ENCODE data around the gene ZC3H18.
"Not testable (repeated sequence)": the region's sequence is repeated elsewhere in the genome, so short reads cannot be mapped to it uniquely, and the experiment has no call there.

ZC3H18 gene

DNA sequence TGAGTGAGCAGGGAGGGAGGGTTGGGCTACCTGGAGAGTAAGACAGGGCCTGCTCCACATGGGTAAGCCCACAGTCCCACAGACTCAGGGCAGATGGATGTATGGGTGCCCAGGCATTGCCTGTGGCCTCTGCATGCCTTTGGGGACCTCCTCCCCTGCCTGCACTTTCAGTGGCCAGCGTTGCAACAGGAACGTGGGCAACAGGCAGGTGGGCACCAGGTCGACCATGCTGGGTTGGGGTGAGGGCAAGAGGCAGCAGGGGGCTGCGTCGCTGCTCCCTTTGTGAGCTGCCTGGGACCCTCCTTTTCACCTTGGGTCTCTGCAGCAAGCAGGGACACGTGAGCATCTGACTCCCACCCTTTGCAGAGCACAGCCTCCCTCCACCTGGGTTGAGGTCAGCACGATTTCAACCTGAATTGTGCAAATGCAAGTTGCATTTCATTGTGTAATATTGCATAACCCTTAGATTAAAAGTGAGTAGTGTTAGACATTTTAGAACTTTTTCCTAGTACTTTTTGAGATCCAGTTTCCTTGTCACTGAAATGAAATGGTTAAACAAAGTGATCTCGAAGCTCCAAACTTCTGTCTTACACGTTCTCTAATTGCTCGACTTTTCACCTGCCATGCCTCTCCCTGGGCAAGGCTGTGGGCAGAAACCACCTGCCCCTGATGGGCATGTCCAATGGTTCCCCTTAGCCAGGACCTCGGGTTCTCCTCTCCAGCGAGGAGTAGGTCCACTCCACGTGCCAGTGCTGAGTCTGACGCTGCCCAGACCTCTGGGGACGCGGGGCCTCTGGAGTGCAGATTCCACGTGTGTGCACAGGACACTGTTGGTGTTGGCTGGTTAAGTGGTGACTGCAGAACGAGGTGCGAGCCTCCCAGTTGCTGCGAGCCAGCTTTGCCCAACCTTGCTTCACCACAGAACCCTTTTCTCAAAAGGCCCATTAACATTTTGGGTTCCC, 35.3 kb downstream of the ZC3H18 start:
- no peak for DNase-seq

GRCh38 chr16:88606148-88606757, 36.0 kb downstream of the ZC3H18 start:
- DNase-seq, result peak in 1 of 14 donors; percentile 86

DNA sequence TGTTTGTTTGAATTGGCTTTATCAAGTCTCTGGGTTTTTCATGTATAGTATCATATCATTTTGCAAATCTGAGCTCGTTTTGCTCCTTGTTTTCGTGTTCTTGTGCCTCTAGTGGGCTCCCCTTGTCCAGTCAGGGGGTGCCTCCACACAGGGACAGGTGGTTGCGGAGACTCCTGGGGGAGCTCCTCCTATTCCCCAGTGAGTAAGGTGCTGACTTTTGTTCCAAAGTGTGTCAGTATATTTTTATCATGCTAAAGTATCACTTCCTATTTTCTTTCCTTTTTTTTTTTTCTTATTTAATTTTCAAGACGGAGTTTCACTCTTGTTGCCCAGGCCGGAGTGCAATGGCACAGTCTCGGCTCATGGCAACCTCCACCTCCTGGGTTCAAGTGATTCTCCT, 37.9 kb downstream of the ZC3H18 start:
- no peak for DNase-seq

GRCh38 chr16:88609426-88609825, 39.2 kb downstream of the ZC3H18 start:
- DNase-seq, result not testable (repeated sequence)

DNA sequence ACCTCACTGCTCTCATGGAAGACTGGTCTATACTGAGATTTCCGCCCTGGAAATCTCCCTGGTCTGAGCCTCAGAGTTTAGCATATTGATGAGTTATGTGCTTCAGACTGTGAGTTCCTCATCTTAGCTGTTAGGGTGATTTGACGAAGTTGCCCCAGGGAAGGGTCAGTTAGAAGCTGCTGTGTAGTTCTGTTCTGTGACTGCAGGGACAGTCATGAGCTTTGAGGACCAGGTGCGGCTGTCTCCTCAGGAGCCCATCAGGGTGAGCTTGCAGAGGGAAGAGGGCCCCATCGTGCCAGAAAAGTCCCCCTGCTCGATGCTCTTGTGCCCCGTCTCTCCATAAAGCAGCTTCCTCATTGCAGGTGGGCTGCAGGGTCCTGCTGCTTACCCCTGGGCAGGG, 39.9 kb downstream of the ZC3H18 start:
- DNase-seq, result no peak

DNA sequence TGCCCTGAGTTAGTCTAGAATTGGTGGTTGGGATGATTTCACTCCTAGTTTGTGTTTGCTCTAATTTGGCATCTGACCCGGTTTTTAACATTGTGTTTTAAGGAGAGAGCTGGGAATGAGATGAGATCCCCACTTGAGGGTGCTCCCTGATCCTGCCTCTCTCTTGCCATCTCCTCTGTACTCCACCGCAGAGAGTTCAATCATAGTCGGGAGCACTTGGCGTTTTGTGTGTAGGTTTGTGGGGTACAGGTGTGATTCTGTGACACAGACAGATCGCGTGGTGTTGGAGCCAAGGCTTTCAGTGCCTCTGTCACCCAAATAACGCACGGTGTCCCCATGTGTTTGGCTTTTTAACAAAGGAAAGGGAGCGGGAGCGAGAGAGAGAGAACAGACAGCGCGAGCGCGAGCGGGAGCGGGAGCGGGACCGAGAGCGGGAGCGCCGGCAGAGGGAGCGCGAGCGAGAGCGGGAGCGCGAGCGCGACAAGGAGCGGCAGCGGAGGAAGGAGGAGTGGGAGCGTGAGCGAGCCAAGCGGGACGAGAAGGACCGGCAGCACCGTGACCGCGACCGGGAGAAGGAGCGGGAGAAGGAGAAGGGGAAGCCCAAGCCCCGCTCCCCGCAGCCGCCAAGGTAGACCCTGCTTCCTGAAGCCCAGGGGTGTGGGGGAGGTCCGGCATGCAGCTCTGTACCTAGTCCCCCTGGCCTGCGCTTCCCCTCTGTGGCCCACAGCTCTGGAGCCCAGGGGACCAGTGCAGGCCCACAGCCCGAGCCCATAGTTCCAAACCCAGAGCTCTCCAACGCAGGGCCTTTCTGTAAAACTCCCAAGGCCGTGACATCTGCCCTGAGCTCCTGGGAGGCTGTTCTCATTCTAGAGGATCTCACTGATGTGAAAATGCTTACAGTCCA, 41.0 kb downstream of the ZC3H18 start:
- DNase-seq, result peak in 1 of 14 donors; percentile 42

- no peak for DNase-seq
These were observed 43.1 kb downstream of the ZC3H18 start for GRCh38 chr16:88613293-88613692.

DNA sequence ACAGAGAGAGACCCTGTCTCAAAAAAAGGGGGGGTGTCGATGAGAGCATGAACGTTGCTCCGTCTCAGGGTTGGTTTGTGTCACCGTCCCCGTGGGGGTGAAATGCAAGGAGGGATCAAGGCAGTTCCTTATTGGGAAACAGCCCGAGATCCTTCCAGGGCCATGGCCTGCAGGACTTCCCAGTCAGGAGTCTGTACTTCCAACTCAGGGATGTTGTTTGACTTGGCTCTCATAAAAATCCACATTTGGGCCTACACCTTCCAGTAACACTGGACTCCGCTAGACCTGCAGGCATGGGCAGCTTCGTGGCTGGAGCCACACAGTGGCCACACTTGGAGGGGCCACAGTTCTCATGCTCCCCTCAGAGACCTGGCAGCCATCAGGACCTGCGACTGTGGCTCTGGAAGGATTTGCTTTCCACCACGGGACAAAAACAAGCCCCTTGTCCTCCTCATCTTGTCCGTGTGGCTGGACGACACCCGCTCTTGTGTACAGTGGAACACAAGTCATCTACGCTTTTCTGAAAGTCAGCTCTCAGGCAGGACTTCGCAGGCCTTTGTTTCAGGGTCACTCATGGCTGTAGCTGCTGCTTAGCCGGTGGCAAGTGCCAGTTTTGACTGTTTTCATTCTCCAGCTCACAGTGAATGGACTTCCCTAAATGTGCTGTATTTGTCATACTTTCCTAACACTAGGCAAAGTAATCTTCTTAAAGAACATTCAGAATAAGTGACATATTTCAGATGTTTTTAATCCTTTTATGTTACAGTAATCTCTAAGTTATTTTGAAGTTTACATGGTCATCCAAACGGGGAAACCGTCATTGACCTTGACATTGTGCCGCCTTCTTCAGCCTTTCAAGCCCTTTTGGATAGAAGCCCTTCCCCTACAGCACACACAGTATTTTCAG, 44.0 kb downstream of the ZC3H18 start:
- DNase-seq, result peak in 4 of 14 donors; percentile 6 to 22 (median 11)

GRCh38 chr16:88614818-88615580, 44.8 kb downstream of the ZC3H18 start:
- DNase-seq, result peak in 1 of 14 donors; percentile 87

- DNase-seq, result peak in 1 of 14 donors; percentile 81
These were observed 46.1 kb downstream of the ZC3H18 start for GRCh38 chr16:88616320-88616719.

DNA sequence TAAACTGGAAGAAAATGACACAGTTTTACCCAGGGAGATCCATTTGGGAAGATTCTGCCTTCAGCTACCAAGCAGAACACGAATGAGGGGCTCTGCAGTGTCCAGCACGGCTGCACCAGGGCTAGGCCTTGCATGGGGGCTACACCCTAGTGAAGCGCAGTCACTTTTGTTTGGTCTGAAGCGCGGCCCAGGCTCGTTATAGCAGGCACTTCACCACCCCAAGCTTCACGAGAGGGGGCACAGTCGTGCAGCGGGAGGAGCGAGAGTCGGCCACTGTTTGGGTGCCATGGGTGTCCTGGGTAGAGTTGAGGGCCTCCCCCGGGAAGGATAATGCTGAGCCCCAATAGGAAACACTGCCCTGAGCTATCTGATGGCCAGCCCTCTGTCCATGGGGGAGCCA, 46.5 kb downstream of the ZC3H18 start:
- DNase-seq, result no peak

- no peak for DNase-seq
These were observed 47.2 kb downstream of the ZC3H18 start for GRCh38 chr16:88617268-88618031.

DNA sequence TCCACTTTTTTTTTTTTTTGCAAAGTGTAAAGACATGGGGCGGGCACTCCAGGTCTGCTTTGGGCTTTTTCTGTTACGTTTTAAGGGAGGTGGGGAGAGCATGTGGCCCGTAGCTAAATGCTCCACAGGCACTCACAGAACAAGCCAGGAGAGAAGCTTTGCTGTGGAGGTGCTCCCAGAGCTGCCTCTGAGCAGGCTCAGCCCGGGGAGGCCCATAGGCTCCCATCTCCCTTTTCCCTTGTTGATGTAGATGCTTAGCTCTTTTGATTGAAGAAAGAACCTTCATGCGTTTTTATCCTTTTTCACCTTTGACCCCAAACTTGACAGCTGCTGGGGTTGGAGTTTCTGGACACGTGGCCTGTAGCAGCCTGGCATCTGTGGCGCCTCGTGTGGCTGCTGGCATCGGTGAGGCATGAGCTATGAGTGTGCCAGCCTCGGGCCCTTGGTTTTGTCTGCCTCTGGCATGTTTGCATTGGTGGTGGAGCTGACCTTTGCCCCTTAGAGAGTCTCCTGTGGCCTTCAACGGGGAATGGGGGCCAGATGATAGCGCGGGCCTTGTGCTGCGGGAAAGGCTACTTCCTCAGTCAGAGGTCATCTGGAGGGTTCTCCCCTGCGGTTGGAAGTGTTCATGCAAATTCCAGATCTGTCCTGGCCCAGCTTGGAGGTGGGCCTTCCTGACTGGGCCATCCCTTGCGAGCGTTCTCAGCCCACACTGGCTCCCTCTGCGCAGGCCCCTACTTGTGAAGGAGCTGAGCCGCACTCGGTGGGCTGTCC, 48.2 kb downstream of the ZC3H18 start:
- DNase-seq, result no peak

- no peak for DNase-seq
These were observed 48.9 kb downstream of the ZC3H18 start for GRCh38 chr16:88618956-88619667.

GRCh38 chr16:88619859-88620815, 49.9 kb downstream of the ZC3H18 start:
- DNase-seq, result no peak

- DNase-seq, result no peak
These were observed 51.9 kb downstream of the ZC3H18 start for GRCh38 chr16:88622125-88622524.

- DNase-seq, result no peak
These were observed 52.7 kb downstream of the ZC3H18 start for GRCh38 chr16:88622866-88623265.

Data from C1 segment of cervical spinal cord (tissue), 14 donors.